Ectodermal cell (in vitro differentiated cells): ENCODE data around the gene TMEM186.

ENCODE experiments used
- H3K27ac ChIP-seq: 2 replicates; pipeline ENCODE4 v1.7.0; 2013; ENCODE audit warnings: mild to moderate bottlenecking, low read depth, low read length; ENCODE audit not compliant: insufficient read depth, poor library complexity, severe bottlenecking
- H3K27me3 ChIP-seq: 2 replicates; pipeline ENCODE4 v1.7.0; 2013; ENCODE audit warnings: mild to moderate bottlenecking, low read length; ENCODE audit not compliant: insufficient read depth, control insufficient read depth, poor library complexity, severe bottlenecking
- H3K36me3 ChIP-seq: one replicate; pipeline ENCODE4 v1.7.0; 2013; ENCODE audit warnings: low read length; ENCODE audit not compliant: control insufficient read depth, insufficient read depth
- H3K4me1 ChIP-seq: one replicate; pipeline ENCODE4 v1.7.0; 2013; ENCODE audit warnings: low read length; ENCODE audit not compliant: control insufficient read depth, insufficient read depth
- H3K4me3 ChIP-seq: 2 replicates; pipeline ENCODE4 v1.7.0; 2013; ENCODE audit warnings: low read depth, low read length, control low read depth; ENCODE audit not compliant: insufficient read depth
- H3K9me3 ChIP-seq: 2 replicates; pipeline ENCODE4 v1.7.0; 2013; ENCODE audit warnings: mild to moderate bottlenecking, low read length, moderate library complexity; ENCODE audit not compliant: control insufficient read depth
- WGBS, 2 experiments: methylation state at CpG; one replicate each; pipeline ENCODE4 v1.1.7; 2013; ENCODE audit warnings: missing lambda C conversion rate in 2 of 2; 5-methylcytosine and 5-hydroxymethylcytosine counted together

Gene TMEM186

GRCh38 chr16:8775359-8775758, 22.1 kb downstream of the TMEM186 start:
- Histone ChIP-seq H3K9me3 (no peaks in the 10 kb centered on the region), H3K36me3 (no peaks in the 10 kb centered on the region), H3K27ac (no peak overlapping the region), H3K27me3 (no peaks in the 10 kb centered on the region), H3K4me1 (no peaks in the 10 kb centered on the region), H3K4me3 (no peak overlapping the region)
- WGBS, 2 experiments, result 90 to 100% methylated on average over 1 of the region's 1 CpG

DNA sequence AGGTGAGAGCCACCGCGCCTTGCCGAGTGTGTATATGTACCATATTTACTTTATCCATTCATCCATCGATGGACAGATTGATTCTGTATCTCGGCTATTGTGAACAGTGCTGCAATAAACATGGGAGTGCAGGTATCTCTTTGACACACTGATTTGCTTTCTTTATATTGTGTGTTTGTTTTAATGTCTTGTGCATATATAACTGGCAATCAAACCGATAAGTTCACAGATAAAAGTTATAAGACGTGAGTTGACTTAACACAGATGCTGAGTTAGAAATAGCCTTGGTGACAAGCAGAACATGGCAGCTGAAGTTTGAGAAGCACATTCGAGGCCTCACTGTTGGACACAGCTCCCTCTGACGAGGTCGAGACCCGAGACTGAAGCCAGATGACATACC, 23.2 kb downstream of the TMEM186 start:
- 94 to 96% methylated on average over 11 of the region's 11 CpGs for WGBS, 2 experiments
- Histone ChIP-seq H3K4me3 (no peak overlapping the region), H3K9me3 (no peaks in the 10 kb centered on the region), H3K4me1 (no peaks in the 10 kb centered on the region), H3K27ac (no peak overlapping the region), H3K36me3 (no peaks in the 10 kb centered on the region), H3K27me3 (no peaks in the 10 kb centered on the region)

DNA sequence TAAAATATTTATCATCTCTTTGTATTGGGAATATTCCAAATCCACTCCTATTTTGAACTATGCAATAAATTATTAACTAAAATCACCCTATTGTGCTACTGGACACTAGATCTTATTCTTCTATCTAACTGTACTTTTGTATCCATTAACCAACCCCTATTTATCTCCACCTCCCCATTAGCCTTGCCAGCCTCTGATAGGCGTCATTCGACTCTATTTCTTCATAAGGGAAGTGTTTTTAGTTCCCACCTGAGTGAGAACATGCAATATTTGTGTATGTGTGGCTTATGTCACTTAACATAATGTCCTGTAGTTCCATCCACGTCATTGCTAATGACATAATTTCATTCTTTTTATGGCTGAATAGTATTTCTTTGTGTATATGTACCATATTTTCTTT, 23.9 kb downstream of the TMEM186 start:
- no peak overlapping the region for H3K27ac ChIP-seq
- WGBS, 2 experiments, result 53 to 76% methylated on average over 2 to 3 of the region's 3 CpGs
- no peaks in the 10 kb centered on the region for H3K9me3 ChIP-seq
- peaks cover 3% of the 10 kb centered on the region for H3K4me1 ChIP-seq
- no peaks in the 10 kb centered on the region for H3K36me3 ChIP-seq
- no peak overlapping the region for H3K4me3 ChIP-seq
- no peaks in the 10 kb centered on the region for H3K27me3 ChIP-seq

- Histone ChIP-seq H3K9me3 (no peaks in the 10 kb centered on the region), H3K27me3 (no peaks in the 10 kb centered on the region), H3K4me3 (no peak overlapping the region), H3K4me1 (peaks cover 10% of the 10 kb centered on the region), H3K36me3 (no peaks in the 10 kb centered on the region), H3K27ac (peak overlapping the region; percentile 45)
- WGBS, 2 experiments, result 56 to 70% methylated on average over 12 of the region's 12 CpGs
Measured at GRCh38 chr16:8768692-8769091, 28.7 kb downstream of the TMEM186 start.

DNA sequence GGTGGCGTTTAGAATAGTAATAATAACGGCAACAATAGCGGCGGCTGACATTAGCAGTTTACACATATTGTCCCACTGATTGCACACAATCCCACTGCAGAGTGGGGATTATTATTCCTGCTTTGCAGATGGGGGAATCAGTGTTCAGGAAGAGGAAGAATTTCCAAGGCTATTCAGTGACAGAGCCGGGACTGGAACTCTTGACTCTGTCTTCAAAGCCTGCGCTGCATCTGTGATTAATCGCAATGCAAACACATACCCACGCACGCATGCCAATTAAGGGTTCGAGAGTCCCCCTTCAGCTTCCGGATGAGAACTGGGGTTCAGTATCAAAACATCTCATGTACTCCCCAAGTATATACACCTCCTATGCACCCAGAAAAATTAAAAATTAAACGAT, 29.2 kb downstream of the TMEM186 start:
- WGBS, 2 experiments, result 93% methylated on average over 12 of the region's 12 CpGs
- H3K4me3 ChIP-seq, result no peak overlapping the region
- H3K4me1 ChIP-seq, result peaks cover 10% of the 10 kb centered on the region
- peak overlapping the region; percentile 45 for H3K27ac ChIP-seq
- no peaks in the 10 kb centered on the region for H3K27me3 ChIP-seq
- H3K36me3 ChIP-seq, result no peaks in the 10 kb centered on the region
- no peaks in the 10 kb centered on the region for H3K9me3 ChIP-seq

DNA sequence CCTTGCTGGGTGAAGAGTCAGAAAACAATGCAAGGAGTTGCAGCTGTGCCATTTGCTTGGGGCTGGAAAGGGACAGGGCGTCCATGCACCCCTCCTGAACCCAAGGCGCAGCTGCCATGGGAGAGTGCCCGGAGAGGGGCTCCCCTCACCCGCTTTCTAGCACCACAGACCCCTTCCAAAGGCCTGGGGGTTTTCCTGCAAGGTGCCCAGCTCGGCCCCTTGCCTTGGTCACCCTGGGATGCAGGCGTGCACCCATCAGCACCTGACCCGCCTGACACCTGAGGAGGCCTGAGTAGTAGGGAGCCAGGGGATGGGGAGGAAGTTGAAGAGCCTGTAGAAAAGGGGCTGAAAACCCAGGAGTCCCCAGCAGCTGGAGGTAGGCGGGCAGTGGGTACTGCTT, 30.3 kb downstream of the TMEM186 start:
- H3K4me1 ChIP-seq, result peaks cover 10% of the 10 kb centered on the region
- H3K27me3 ChIP-seq, result no peaks in the 10 kb centered on the region
- H3K27ac ChIP-seq, result no peak overlapping the region
- no peaks in the 10 kb centered on the region for H3K36me3 ChIP-seq
- no peaks in the 10 kb centered on the region for H3K9me3 ChIP-seq
- WGBS, 2 experiments, result 93 to 95% methylated on average over 8 of the region's 8 CpGs
- H3K4me3 ChIP-seq, result no peak overlapping the region

- H3K36me3 ChIP-seq, result no peaks in the 10 kb centered on the region
- no peak overlapping the region for H3K27ac ChIP-seq
- H3K4me1 ChIP-seq, result peaks cover 10% of the 10 kb centered on the region
- H3K4me3 ChIP-seq, result no peak overlapping the region
- H3K9me3 ChIP-seq, result no peaks in the 10 kb centered on the region
- H3K27me3 ChIP-seq, result no peaks in the 10 kb centered on the region
- WGBS, 2 experiments, result 81 to 83% methylated on average over 18 of the region's 18 CpGs
Measured at GRCh38 chr16:8764525-8765250, 32.8 kb downstream of the TMEM186 start.

DNA sequence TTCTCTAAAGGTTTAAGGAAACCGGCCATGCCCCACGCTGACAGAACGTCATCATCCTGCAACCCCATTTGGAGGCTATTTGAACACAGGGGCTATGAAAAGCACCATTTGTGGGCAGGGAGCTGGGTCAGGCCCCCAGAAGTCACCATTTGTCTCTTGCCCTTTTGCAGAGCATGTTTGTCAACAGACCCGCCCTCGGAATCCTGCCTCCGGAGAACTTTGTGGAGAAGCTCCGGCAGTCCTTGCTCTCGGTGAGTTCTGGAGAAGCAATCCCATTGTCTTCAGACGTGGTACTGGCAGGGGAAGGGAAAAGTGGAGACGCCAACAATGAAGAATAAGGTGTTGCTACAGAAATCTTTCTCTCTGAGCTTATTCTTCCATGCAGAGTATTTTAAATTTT, 33.5 kb downstream of the TMEM186 start:
- Histone ChIP-seq H3K9me3 (no peaks in the 10 kb centered on the region), H3K4me3 (no peak overlapping the region), H3K27me3 (no peaks in the 10 kb centered on the region), H3K36me3 (no peaks in the 10 kb centered on the region), H3K27ac (peak overlapping the region; percentile 16), H3K4me1 (peaks cover 10% of the 10 kb centered on the region)
- 28 to 35% methylated on average over 10 of the region's 10 CpGs for WGBS, 2 experiments

GRCh38 chr16:8763083-8763482, 34.4 kb downstream of the TMEM186 start:
- 89 to 92% methylated on average over 3 of the region's 3 CpGs for WGBS, 2 experiments
- H3K27ac ChIP-seq, result no peak overlapping the region
- no peaks in the 10 kb centered on the region for H3K9me3 ChIP-seq
- peaks cover 7% of the 10 kb centered on the region for H3K4me1 ChIP-seq
- no peak overlapping the region for H3K4me3 ChIP-seq
- no peaks in the 10 kb centered on the region for H3K27me3 ChIP-seq
- no peaks in the 10 kb centered on the region for H3K36me3 ChIP-seq

DNA sequence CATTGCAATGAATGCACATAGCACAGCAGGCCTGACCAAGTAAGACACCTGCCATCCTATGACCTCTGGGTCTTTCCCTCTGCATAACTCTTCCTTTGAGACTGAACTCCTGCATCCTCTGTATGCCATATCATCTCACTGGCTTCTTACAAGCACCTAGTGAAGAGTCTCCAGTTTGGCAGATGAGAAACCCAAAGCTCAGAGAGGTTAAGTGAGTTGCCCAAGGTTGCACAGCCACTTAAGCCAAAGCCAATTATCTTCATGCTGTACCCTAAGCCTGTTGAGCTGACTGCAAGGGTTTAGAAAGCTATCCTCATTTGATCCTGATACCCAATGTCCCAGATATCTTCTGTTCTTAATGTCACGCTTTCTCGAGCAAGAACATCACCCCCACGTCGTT, 35.2 kb downstream of the TMEM186 start:
- no peak overlapping the region for H3K27ac ChIP-seq
- H3K4me1 ChIP-seq, result peaks cover 7% of the 10 kb centered on the region
- H3K9me3 ChIP-seq, result no peaks in the 10 kb centered on the region
- no peaks in the 10 kb centered on the region for H3K36me3 ChIP-seq
- no peaks in the 10 kb centered on the region for H3K27me3 ChIP-seq
- H3K4me3 ChIP-seq, result no peak overlapping the region
- WGBS, 2 experiments, result 95 to 96% methylated on average over 4 of the region's 4 CpGs

DNA sequence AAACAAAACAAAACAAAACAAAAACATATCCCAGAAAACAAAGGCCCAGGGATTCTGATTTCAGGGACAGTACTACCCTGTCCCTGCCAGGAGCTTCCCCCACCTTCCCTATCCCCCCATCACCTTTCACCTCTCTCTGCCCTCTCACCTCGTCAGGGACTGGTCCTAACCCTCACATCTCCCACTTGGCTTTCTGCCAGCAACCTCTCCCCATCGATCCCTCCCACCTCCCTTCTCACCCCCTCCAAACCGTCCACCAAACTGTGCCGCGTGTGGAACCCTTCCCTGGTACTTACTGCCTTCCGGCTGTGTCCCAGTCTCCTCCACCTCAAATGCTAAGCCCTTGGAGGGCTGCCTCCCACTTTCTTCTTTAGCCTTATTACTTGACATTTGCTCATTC, 36.4 kb downstream of the TMEM186 start:
- 88 to 89% methylated on average over 6 of the region's 6 CpGs for WGBS, 2 experiments
- H3K9me3 ChIP-seq, result no peaks in the 10 kb centered on the region
- no peak overlapping the region for H3K27ac ChIP-seq
- H3K36me3 ChIP-seq, result no peaks in the 10 kb centered on the region
- no peaks in the 10 kb centered on the region for H3K27me3 ChIP-seq
- no peak overlapping the region for H3K4me3 ChIP-seq
- H3K4me1 ChIP-seq, result peaks cover 7% of the 10 kb centered on the region
